ENCODE measurements around the gene MRPS26. TPM values are rescaled to one million over a fixed set of nuclear protein-coding genes. Genes with fewer than 3 reads are reported as not detected.

The MRPS26 gene
- total and polyA plus RNA-seq, 2 of the 13 experiments (the other 11 are each of a cell fraction or from before 2014, with no cell fraction given): 89.8 to 187 TPM

GRCh38 chr20:2998728-2999127 lies 47.1 kb upstream of the MRPS26 start (continued):
- TF ChIP-seq SP4 (CRISPR knock-in tag; IDR thresholded peaks at IDR 0.05) (no peak), ATF6 (CRISPR knock-in tag; conservative IDR thresholded peaks at IDR 0.05) (no peak)

GRCh38 chr20:3000852-3001523 lies 44.9 kb upstream of the MRPS26 start:
- intact Hi-C loops (cut with micrococcal nuclease; ENCODE audit: unreplicated experiment): loop anchor here (5.0 kb wide), 1 partner anchor 89 kb away; no protein-coding TSS in a partner anchor
- in situ Hi-C loops (cut with HindIII; ENCODE audit: extremely low pct_ligation_motif_present, low pct_unique_long_range_greater_than_20kb): no loop called here
- H3K9me3 ChIP-seq (ENCODE audit: low read length): no peaks in the 10 kb centered on the region
- BruUV-seq (replicated peaks): no TSS peak
- H3K79me2 ChIP-seq (ENCODE audit: insufficient read depth, low read length): no peaks in the 10 kb centered on the region
- H3K27me3 ChIP-seq (ENCODE audit: control insufficient read depth in 1 of 2, insufficient read depth in 2 of 2, low read length in 2 of 2): no peaks in the 10 kb centered on the region
- TF ChIP-seq ZNF326 (CRISPR knock-in tag; IDR thresholded peaks at IDR 0.05; ENCODE audit: borderline replicate concordance): no peak
- peak; percentile 30 for TF ChIP-seq STAG1 (CRISPR knock-in tag; IDR thresholded peaks at IDR 0.05)
- H3K4me3 ChIP-seq (replicated peaks in 1 of 3; ENCODE audit: insufficient read depth in 1 of 3, low read depth in 2 of 3, low read length in 3 of 3): no peak overlapping the region
- H3K9ac ChIP-seq (ENCODE audit: insufficient read depth, low read depth, low read length): no peak overlapping the region
- peaks cover 11 to 21% of the 10 kb centered on the region in 2 experiments for H3K36me3 ChIP-seq (replicated peaks in 1 of 2; ENCODE audit: control insufficient read depth in 1 of 2, insufficient read depth in 2 of 2, low read length in 2 of 2)
- ChIA-PET POLR2A (no interaction called here), CTCF (ENCODE audit: low intra/inter-chr PET ratio, low total read pairs) (no interaction called here)
- FAIRE-seq (no peak), DNase-seq (ENCODE audit: low spot score) (no peak), ATAC-seq (no peak)
- H3K27ac ChIP-seq (ENCODE audit: extremely low read length, insufficient read depth, low read length): no peak overlapping the region
- 96% methylated on average over 7 of the region's 7 CpGs for WGBS (ENCODE audit: low lambda C conversion rate)
- H2AFZ ChIP-seq (ENCODE audit: low read length): no peak overlapping the region
- H3K4me1 ChIP-seq (ENCODE audit: insufficient read depth, low read length): peaks cover 10% of the 10 kb centered on the region
- H3K4me2 ChIP-seq (ENCODE audit: low read depth, low read length): no peak overlapping the region
- H4K20me1 ChIP-seq (ENCODE audit: insufficient read depth, low read length): no peaks in the 10 kb centered on the region
